Erythroblast (primary cell): Measurements from ENCODE around the gene SUPT4H1.

Source experiments
- GATA1 ChIP-seq: IDR thresholded peaks from 2 replicates; pipeline ENCODE4 v1.6.1; 2011; ENCODE audit warnings: low read depth, mild to moderate bottlenecking, control low read depth, low read length, moderate library complexity
- POLR2A ChIP-seq: IDR thresholded peaks from 2 replicates; pipeline ENCODE4 v1.6.1; 2011; ENCODE audit warnings: mild to moderate bottlenecking, low read length

DNA sequence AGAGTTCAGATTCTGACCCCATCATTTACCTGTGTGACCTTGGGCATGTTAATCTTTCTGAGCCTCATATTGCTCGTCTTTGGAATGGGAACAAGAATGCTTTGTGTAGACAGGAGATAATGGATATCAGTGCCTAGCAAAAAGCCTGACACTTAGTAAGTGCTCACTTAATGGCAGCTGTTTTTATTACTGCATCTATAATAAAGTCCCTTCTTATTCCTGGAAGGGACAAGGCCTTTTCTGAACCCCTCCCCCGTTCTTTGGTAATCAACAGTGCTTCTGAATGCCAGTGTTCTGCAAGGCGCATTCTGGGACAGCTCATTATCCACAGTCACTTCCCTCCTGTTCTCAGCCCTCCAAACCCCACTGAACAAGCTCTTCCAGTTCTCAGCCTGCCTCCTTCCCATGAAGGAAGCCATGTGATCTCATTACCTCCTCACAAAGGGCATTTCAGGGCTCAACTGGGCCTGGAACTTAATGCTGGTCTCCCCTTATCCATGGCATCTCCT is 25.1 kb upstream of the SUPT4H1 start:
- TF ChIP-seq GATA1 (no peak), POLR2A (no peak)
